Gastrocnemius medialis (tissue), 4 donors: ENCODE measurements around the gene PLXNA2. TPM values are rescaled to one million over a fixed set of nuclear protein-coding genes. Genes with fewer than 3 reads are reported as not detected.

Source experiments
- ATAC-seq, 2 donors: fragments of 150-250 bp; one replicate each; pipeline ENCODE4 v1.9.1; 2016
- DNase-seq, 2 donors: peaks; one replicate each; pipeline ENCODE4 v3.0.0-alpha.2; 2019
- H3K27ac ChIP-seq, 4 donors: fragments of 200-600 bp; sonication (generic); 1 replicate in 1 of 4; 2 replicates in 3 of 4; pipeline ENCODE4 v1.5.1; 2016 to 2018; ENCODE audit warnings: mild to moderate bottlenecking in 2 of 4, moderate library complexity in 1 of 4
- H3K27me3 ChIP-seq, 3 donors: fragments of 200-600 bp; sonication (generic) in 2 of 3; 1 replicate in 1 of 3; 2 replicates in 2 of 3; pipeline versions ENCODE4 v1.5.1 to v1.6.0; 2016 to 2019; ENCODE audit warnings: mild to moderate bottlenecking in 1 of 3, moderate library complexity in 1 of 3
- H3K36me3 ChIP-seq, 2 donors: fragments of 200-600 bp; sonication (generic) in 1 of 2; one replicate each; pipeline ENCODE4 v1.5.1; 2017 to 2018
- H3K4me1 ChIP-seq, 2 donors: fragments of 200-600 bp; sonication (generic) in 1 of 2; one replicate each; pipeline ENCODE4 v1.5.1; 2016 to 2017; ENCODE audit warnings: mild to moderate bottlenecking in 2 of 2
- H3K4me3 ChIP-seq, 4 donors: fragments of 200-600 bp; sonication (generic) in 3 of 4; 1 replicate in 1 of 4; 2 replicates in 3 of 4; pipeline ENCODE4 v1.5.1; 2016 to 2019; ENCODE audit warnings: mild to moderate bottlenecking in 2 of 4
- H3K9me3 ChIP-seq, 3 donors: fragments of 200-600 bp; sonication (generic) in 2 of 3; 1 replicate in 1 of 3; 2 replicates in 2 of 3; pipeline ENCODE4 v1.5.1; 2016 to 2019
- CTCF ChIP-seq, 5 experiments: fragments of 450-650 bp in 3 of 5; fragments of 200-600 bp in 2 of 5; sonication (generic) in 2 of 5; IDR thresholded peaks in 4 of 5; conservative IDR thresholded peaks in 1 of 5; 1 replicate in 4 of 5; 2 replicates in 1 of 5; pipeline ENCODE4 v1.5.1; 2016 to 2019; ENCODE audit warnings: antibody characterized with exemption in 5 of 5, mild to moderate bottlenecking in 3 of 5, moderate library complexity in 3 of 5
- POLR2A ChIP-seq, 2 donors: fragments of 450-650 bp; IDR thresholded peaks; one replicate each; pipeline ENCODE4 v1.6.1; 2017; ENCODE audit warnings: antibody characterized with exemption in 2 of 2, mild to moderate bottlenecking in 2 of 2, moderate library complexity in 2 of 2
- in situ Hi-C, 4 donors: fragments of 200-750 bp; cut with MboI; loops; one replicate each; pipeline versions ENCODE4 v1.15.0 to v1.8.0; 2017; ENCODE audit warnings: low sequenced_read_pairs in 4 of 4
- intact Hi-C: fragments of 100-400 bp; cut with DNase I; formaldehyde crosslinking; loops from one replicate; pipeline ENCODE4 v1.15.1; 2023; ENCODE audit warnings: low total_unique reads
- total RNA-seq, 4 donors: library from RNA; depleted of rRNA; stranded (reverse); fragments of >200 nt; gene quantifications; one replicate each; pipeline versions ENCODE4 v1.1.0 to v1.2.3, GENCODE V29; 2016

The PLXNA2 gene
- total RNA-seq, 4 donors from 2014 or later: 12.4 to 20.0 (median 16.2) TPM

- H3K36me3 ChIP-seq: peaks cover 0 to 68% of the 10 kb centered on the region in 2 donors
- intact Hi-C loops: no loop called here
- H3K9me3 ChIP-seq: no peaks in the 10 kb centered on the region
- in situ Hi-C loops: no loop called here
- no peak for TF ChIP-seq CTCF (IDR thresholded peaks at IDR 0.05 in 4 of 5, conservative IDR thresholded peaks at IDR 0.05 in 1 of 5)
- no peak for TF ChIP-seq POLR2A (IDR thresholded peaks at IDR 0.05)
- peaks cover 20 to 22% of the 10 kb centered on the region in 2 donors for H3K4me1 ChIP-seq
- DNase-seq (no peak), ATAC-seq (no peak)
- H3K4me3 ChIP-seq: no peak overlapping the region
- no peaks in the 10 kb centered on the region for H3K27me3 ChIP-seq
- no peak overlapping the region for H3K27ac ChIP-seq
Measured at GRCh38 chr1:208042868-208043267, 201.3 kb downstream of the PLXNA2 start.

DNA sequence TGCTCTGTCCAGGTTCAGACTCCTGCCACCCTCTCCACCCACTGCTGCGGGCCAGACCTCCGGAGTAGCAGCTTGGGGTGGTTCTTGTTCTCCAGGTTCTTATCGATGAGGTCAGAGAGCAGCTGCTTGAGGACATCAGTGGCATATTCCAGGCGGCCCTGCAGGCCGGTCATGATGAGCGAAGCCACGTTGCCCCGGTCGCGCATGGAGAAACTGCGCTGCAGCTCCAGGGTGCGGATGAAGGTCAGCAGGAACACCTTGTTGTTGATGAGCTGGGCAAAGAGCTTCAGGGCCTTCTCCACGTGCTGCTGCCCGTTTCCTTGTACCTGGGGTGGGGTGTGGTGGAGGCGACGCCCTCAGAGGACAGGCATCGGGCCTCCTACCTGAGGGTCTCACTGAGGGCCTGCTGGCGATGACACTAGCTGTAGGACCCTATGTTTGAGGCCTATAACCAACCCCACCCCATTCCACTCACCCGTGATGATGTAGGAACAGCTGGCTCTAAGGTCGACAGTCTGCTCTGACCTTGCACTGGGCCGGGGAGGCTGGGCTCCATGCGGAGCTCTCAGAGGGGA lies 202.1 kb downstream of the PLXNA2 start:
- H3K4me1 ChIP-seq: peaks cover 12 to 14% of the 10 kb centered on the region in 2 donors
- ATAC-seq: no peak
- in situ Hi-C loops: no loop called here

GRCh38 chr1:208041505-208041904 lies 202.7 kb downstream of the PLXNA2 start:
- intact Hi-C loops: no loop called here
- in situ Hi-C loops: no loop called here
- no peak overlapping the region for H3K4me3 ChIP-seq
- no peaks in the 10 kb centered on the region for H3K27me3 ChIP-seq
- no peak for TF ChIP-seq CTCF (IDR thresholded peaks at IDR 0.05 in 4 of 5, conservative IDR thresholded peaks at IDR 0.05 in 1 of 5)
- TF ChIP-seq POLR2A (IDR thresholded peaks at IDR 0.05): no peak
- ATAC-seq (no peak), DNase-seq (no peak)
- H3K4me1 ChIP-seq: peaks cover 6 to 10% of the 10 kb centered on the region in 2 donors
- peaks cover 0 to 75% of the 10 kb centered on the region in 2 donors for H3K36me3 ChIP-seq
- H3K9me3 ChIP-seq: no peaks in the 10 kb centered on the region
- H3K27ac ChIP-seq: no peak overlapping the region

More for the DNA sequence above, 202.1 kb downstream of the PLXNA2 start:
- no peak for TF ChIP-seq POLR2A (IDR thresholded peaks at IDR 0.05)
- no peak overlapping the region for H3K4me3 ChIP-seq
- H3K27ac ChIP-seq: no peak overlapping the region
- H3K36me3 ChIP-seq: peaks cover 0 to 75% of the 10 kb centered on the region in 2 donors
- H3K27me3 ChIP-seq: no peaks in the 10 kb centered on the region
- no peak for DNase-seq
- intact Hi-C loops: no loop called here
- H3K9me3 ChIP-seq: no peaks in the 10 kb centered on the region

DNA sequence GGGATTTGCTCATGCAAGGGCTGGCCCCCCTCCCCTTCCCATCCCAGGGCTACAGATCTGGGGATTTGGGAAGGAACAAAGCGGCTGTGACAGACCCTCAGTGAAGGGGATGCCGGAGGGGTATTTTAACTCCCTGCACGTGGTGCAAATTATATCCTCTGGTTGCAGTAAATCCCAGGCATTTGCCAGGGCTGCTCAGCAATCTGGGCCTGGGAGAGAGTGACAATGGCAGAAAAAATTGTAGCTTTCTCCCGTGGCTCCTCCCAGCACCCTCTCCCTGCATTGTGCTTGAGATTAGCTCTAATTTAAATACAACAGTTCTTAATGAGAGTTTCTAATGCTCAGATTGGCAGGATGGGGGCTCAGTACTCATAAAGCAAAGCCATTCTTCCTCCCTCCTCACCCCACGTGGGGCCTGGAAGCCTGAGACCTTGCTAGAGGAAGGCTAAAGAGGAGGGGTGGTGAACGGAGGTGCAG lies 203.3 kb downstream of the PLXNA2 start:
- peaks cover 0 to 75% of the 10 kb centered on the region in 2 donors for H3K36me3 ChIP-seq
- in situ Hi-C loops (no loop called here), intact Hi-C loops (no loop called here)
- TF ChIP-seq POLR2A (IDR thresholded peaks at IDR 0.05) (no peak), CTCF (IDR thresholded peaks at IDR 0.05 in 4 of 5, conservative IDR thresholded peaks at IDR 0.05 in 1 of 5) (no peak)
- ATAC-seq (no peak), DNase-seq (no peak)
- H3K9me3 ChIP-seq: no peaks in the 10 kb centered on the region
- H3K4me3 ChIP-seq: no peak overlapping the region
- H3K4me1 ChIP-seq: peaks cover 0 to 3% of the 10 kb centered on the region in 2 donors
- no peaks in the 10 kb centered on the region for H3K27me3 ChIP-seq
- no peak overlapping the region for H3K27ac ChIP-seq

DNA sequence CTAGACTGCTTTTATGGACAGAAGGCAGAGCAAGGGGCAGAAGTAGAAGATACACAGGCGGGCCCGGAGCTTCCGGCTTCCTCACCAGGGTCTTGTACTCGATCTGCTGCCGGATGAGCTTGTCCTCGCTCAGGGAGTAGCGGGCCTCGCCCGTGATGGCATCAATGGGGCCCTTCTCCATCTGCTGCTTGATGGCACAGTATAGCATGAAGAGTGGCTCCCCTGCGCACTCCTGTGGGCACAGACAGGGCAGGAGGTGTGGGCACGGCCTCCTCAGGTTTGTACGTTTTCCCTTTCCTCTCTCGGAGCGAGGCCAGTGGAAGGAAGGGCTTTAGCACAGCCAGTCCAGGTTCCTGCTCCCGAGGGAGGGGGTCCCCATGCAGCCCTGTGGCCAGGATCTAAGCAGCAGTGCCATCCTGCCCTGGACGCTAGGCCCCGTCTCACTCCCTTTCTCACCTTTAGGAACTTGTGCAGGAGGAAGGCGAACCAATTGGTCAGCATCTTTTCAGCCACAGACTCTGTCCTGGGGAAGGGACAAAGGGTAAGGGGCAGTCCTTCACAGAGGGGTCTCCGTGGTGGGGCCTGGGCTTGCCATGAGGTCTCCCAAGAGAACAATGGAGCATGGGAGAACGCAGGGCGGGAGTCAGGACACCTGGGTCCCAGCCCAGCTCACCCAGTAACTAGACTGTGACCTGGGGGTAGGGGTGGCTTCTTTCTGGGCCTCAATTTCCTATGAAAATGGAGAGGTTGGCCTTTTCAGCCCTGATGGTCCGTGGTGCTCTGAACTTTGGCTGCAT lies 204.4 kb downstream of the PLXNA2 start:
- in situ Hi-C loops: loop anchor here in 1 of 4 donors (10.0 kb wide), 1 partner anchor 205 kb away; the partner anchor contains the start of gene PLXNA2
- intact Hi-C loops: no loop called here
- H3K27ac ChIP-seq: no peak overlapping the region
- ATAC-seq (no peak), DNase-seq (no peak)
- H3K27me3 ChIP-seq: no peaks in the 10 kb centered on the region
- no peak overlapping the region for H3K4me3 ChIP-seq
- H3K9me3 ChIP-seq: no peaks in the 10 kb centered on the region
- H3K36me3 ChIP-seq: peaks cover 0 to 73% of the 10 kb centered on the region in 2 donors
- no peaks in the 10 kb centered on the region for H3K4me1 ChIP-seq
- TF ChIP-seq POLR2A (IDR thresholded peaks at IDR 0.05) (no peak), CTCF (IDR thresholded peaks at IDR 0.05 in 4 of 5, conservative IDR thresholded peaks at IDR 0.05 in 1 of 5) (no peak)
